Fibroblast of the aortic adventitia (primary cell): Measurements from ENCODE around the gene KCTD16. TPM values are rescaled to one million over a fixed set of nuclear protein-coding genes. Genes with fewer than 3 reads are reported as not detected.

ENCODE experiments used
- DNase-seq: peaks from one replicate; pipeline ENCODE4 v3.0.0-alpha.2; 2010; ENCODE audit warnings: low read depth
- H3K4me3 ChIP-seq: 2 replicates; pipeline ENCODE4 v1.5.1; 2011; ENCODE audit warnings: low read depth, mild to moderate bottlenecking, control low read depth, low read length, moderate library complexity
- CTCF ChIP-seq: IDR thresholded peaks from 2 replicates; pipeline ENCODE4 v1.5.1; 2011; ENCODE audit warnings: mild to moderate bottlenecking, low read length, control low read depth, inconsistent platforms; ENCODE audit not compliant: insufficient read depth
- total RNA-seq: library from RNA; depleted of rRNA; stranded (reverse); fragments of >200 nt; gene quantifications from 2 replicates; pipeline ENCODE4 v1.2.3, GENCODE V29; 2012; ENCODE audit warnings: low replicate concordance

Gene KCTD16
- total RNA-seq, 1 donor = 12.6 TPM

- no peak for DNase-seq
- H3K4me3 ChIP-seq = no peak overlapping the region
- TF ChIP-seq CTCF = no peak
Measured at GRCh38 chr5:144427866-144428265, 257.2 kb downstream of the KCTD16 start.

- H3K4me3 ChIP-seq = no peak overlapping the region
- DNase-seq = no peak
- TF ChIP-seq CTCF = no peak
Measured at GRCh38 chr5:144428326-144428725, 257.7 kb downstream of the KCTD16 start.

DNA sequence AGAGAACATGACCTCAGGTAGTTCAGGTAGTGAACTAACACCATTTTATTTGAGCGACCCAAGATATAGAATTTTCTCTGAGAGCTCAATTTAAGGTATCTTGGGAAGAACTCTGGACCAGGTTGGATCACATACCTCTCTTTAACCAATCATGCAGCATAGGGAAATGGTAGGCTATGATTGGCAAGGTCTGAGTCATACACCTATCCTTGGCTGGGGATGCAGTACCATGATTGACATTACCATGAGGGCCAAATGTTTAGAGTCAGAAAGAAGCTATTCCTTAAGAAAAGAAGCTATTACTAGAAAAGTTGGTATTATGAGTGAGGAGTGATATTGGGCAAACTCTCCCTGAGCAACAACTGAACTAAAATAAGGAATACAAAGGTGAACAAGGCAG is 258.7 kb downstream of the KCTD16 start:
- TF ChIP-seq CTCF = no peak
- H3K4me3 ChIP-seq = no peak overlapping the region
- DNase-seq = no peak

DNA sequence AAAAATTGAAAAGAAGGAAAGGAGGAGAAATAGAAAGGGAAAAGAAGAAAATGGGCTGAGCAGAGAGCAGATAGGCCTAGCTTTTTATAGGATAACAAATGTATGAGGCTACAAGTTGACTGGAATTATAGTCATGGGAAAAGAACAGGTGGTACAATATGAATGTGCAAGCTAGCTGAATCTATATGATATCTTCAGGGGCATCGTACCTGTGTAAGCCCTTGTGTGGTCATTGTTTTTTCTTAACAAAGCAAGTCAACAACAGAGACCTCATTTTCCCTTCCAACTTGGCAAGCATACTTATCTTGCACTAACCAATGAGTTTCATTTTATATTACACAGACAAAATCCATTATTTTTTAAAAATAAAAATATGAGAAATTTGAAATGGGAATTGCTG is 259.2 kb downstream of the KCTD16 start:
- TF ChIP-seq CTCF = no peak
- no peak for DNase-seq
- H3K4me3 ChIP-seq = no peak overlapping the region

- H3K4me3 ChIP-seq = no peak overlapping the region
- TF ChIP-seq CTCF = no peak
- DNase-seq = no peak
Measured at GRCh38 chr5:144433140-144433822, 262.6 kb downstream of the KCTD16 start.

GRCh38 chr5:144433893-144434292 is 263.2 kb downstream of the KCTD16 start:
- no peak for DNase-seq
- TF ChIP-seq CTCF = no peak
- H3K4me3 ChIP-seq = no peak overlapping the region

GRCh38 chr5:144436007-144436406 is 265.3 kb downstream of the KCTD16 start:
- no peak for DNase-seq
- no peak overlapping the region for H3K4me3 ChIP-seq
- no peak for TF ChIP-seq CTCF
